Immature natural killer cell (primary cell): ENCODE measurements around the gene BAMBI. TPM values are rescaled to one million over a fixed set of nuclear protein-coding genes. Genes with fewer than 3 reads are reported as not detected.
"Not testable (repeated sequence)": the region's sequence is repeated elsewhere in the genome, so short reads cannot be mapped to it uniquely, and the experiment has no call there.

Experiments used
- DNase-seq, 3 donors: peaks; one replicate each; pipeline ENCODE4 v3.0.0; 2022; ENCODE audit warnings: mixed read lengths in 1 of 3
- H3K27ac Mint-ChIP-seq, 6 donors: one replicate each; pipeline ENCODE4 v1.8.0; 2020; ENCODE audit warnings: mixed read lengths in 6 of 6, mild to moderate bottlenecking in 5 of 6, inconsistent platforms in 4 of 6, moderate library complexity in 3 of 6
- H3K27me3 Mint-ChIP-seq, 3 donors: one replicate each; pipeline ENCODE4 v1.8.0; 2020 to 2021; ENCODE audit warnings: low read depth in 3 of 3, mild to moderate bottlenecking in 3 of 3, mixed read lengths in 3 of 3, moderate library complexity in 3 of 3, inconsistent platforms in 1 of 3
- H3K36me3 Mint-ChIP-seq, 3 donors: one replicate each; pipeline ENCODE4 v1.8.0; 2020; ENCODE audit warnings: mixed read lengths in 3 of 3, inconsistent platforms in 2 of 3, mild to moderate bottlenecking in 2 of 3
- H3K4me1 Mint-ChIP-seq, 2 donors: one replicate each; pipeline ENCODE4 v1.8.0; 2020; ENCODE audit warnings: inconsistent platforms in 2 of 2, mild to moderate bottlenecking in 2 of 2, mixed read lengths in 2 of 2, moderate library complexity in 1 of 2
- H3K4me3 Mint-ChIP-seq, 5 donors: one replicate each; pipeline ENCODE4 v1.8.0; 2020; ENCODE audit warnings: mild to moderate bottlenecking in 5 of 5, mixed read lengths in 5 of 5, inconsistent platforms in 3 of 5, moderate library complexity in 3 of 5
- H3K9me3 Mint-ChIP-seq, 6 donors: one replicate each; pipeline ENCODE4 v1.8.0; 2020; ENCODE audit warnings: mild to moderate bottlenecking in 6 of 6, mixed read lengths in 6 of 6, inconsistent platforms in 4 of 6, moderate library complexity in 3 of 6
- polyA plus RNA-seq, 3 donors: library from polyadenylated mRNA; unstranded; fragments of 300-500 nt; fragmentation: Illumina TruSeq; gene quantifications; one replicate each; pipeline ENCODE4 v1.2.3, GENCODE V29; 2021

BAMBI gene
- under 1 TPM in 2 of 3 donors, not detected in 1; 0.23 to 0.28 TPM for polyA plus RNA-seq

GRCh38 chr10:28676968-28677887 lies at the start of gene BAMBI:
Gene BAMBI, plus strand, starts transcription at chr10:28677521. Its CDS starts 377 bp downstream, at chr10:28677898.
- Mint-ChIP-seq H3K4me3 (peak within 1 kb of the TSS; percentile 81 to 91 (median 84)), H3K36me3 (no peaks in the 10 kb centered on the region), H3K27me3 (peaks cover 10 to 24% (median 23%) of the 10 kb centered on the region in 3 donors), H3K9me3 (peaks cover 0 to 2% (median 0%) of the 10 kb centered on the region in 6 donors), H3K4me1 (peaks cover 28 to 35% of the 10 kb centered on the region in 2 donors), H3K27ac (peak within 1 kb of the TSS in 4 of 6 donors; percentile 15 to 56 (median 45))
- peak; percentile 89 to 91 (median 90) for DNase-seq

- no peaks in the 10 kb centered on the region for H3K36me3 Mint-ChIP-seq
- peak; percentile 51 to 54 (median 51) for DNase-seq
- peaks cover 0 to 9% (median 7%) of the 10 kb centered on the region in 3 donors for H3K27me3 Mint-ChIP-seq
- H3K9me3 Mint-ChIP-seq: no peaks in the 10 kb centered on the region
- H3K27ac Mint-ChIP-seq: no peak overlapping the region
- H3K4me1 Mint-ChIP-seq: peaks cover 21 to 39% of the 10 kb centered on the region in 2 donors
- H3K4me3 Mint-ChIP-seq: peak overlapping the region in 1 of 5 donors; percentile 54
Observed at GRCh38 chr10:28628184-28628893, 49.0 kb upstream of the BAMBI start.

- no peak overlapping the region for H3K4me3 Mint-ChIP-seq
- no peaks in the 10 kb centered on the region for H3K36me3 Mint-ChIP-seq
- DNase-seq: no peak
- peaks cover 0 to 21% (median 10%) of the 10 kb centered on the region in 3 donors for H3K27me3 Mint-ChIP-seq
- H3K27ac Mint-ChIP-seq: no peak overlapping the region
- H3K9me3 Mint-ChIP-seq: no peaks in the 10 kb centered on the region
- peaks cover 8 to 10% of the 10 kb centered on the region in 2 donors for H3K4me1 Mint-ChIP-seq
Observed at GRCh38 chr10:28631896-28632583, 45.3 kb upstream of the BAMBI start.

- no peaks in the 10 kb centered on the region for H3K36me3 Mint-ChIP-seq
- no peak for DNase-seq
- H3K4me1 Mint-ChIP-seq: peaks cover 8 to 10% of the 10 kb centered on the region in 2 donors
- H3K27ac Mint-ChIP-seq: no peak overlapping the region
- peaks cover 2 to 21% (median 10%) of the 10 kb centered on the region in 3 donors for H3K27me3 Mint-ChIP-seq
- H3K4me3 Mint-ChIP-seq: no peak overlapping the region
- peaks cover 0 to 3% (median 0%) of the 10 kb centered on the region in 6 donors for H3K9me3 Mint-ChIP-seq
Observed at GRCh38 chr10:28632584-28632945, 44.8 kb upstream of the BAMBI start.

GRCh38 chr10:28633750-28634149 lies 43.6 kb upstream of the BAMBI start:
- H3K27me3 Mint-ChIP-seq: peaks cover 2 to 21% (median 8%) of the 10 kb centered on the region in 3 donors
- H3K36me3 Mint-ChIP-seq: no peaks in the 10 kb centered on the region
- no peak overlapping the region for H3K4me3 Mint-ChIP-seq
- DNase-seq: no peak
- no peaks in the 10 kb centered on the region for H3K4me1 Mint-ChIP-seq
- peak overlapping the region in 1 of 6 donors; percentile 30 for H3K27ac Mint-ChIP-seq
- peaks cover 0 to 8% (median 1%) of the 10 kb centered on the region in 6 donors for H3K9me3 Mint-ChIP-seq

- DNase-seq: no peak
- H3K36me3 Mint-ChIP-seq: no peaks in the 10 kb centered on the region
- no peak overlapping the region for H3K4me3 Mint-ChIP-seq
- peaks cover 2 to 16% (median 7%) of the 10 kb centered on the region in 3 donors for H3K27me3 Mint-ChIP-seq
- H3K9me3 Mint-ChIP-seq: peaks cover 0 to 11% (median 2%) of the 10 kb centered on the region in 6 donors
- H3K4me1 Mint-ChIP-seq: no peaks in the 10 kb centered on the region
- no peak overlapping the region for H3K27ac Mint-ChIP-seq
Observed at GRCh38 chr10:28637346-28637745, 40.0 kb upstream of the BAMBI start.

GRCh38 chr10:28638392-28638791 lies 38.9 kb upstream of the BAMBI start:
- DNase-seq: no peak
- Mint-ChIP-seq H3K36me3 (no peaks in the 10 kb centered on the region), H3K27me3 (peaks cover 4 to 14% (median 7%) of the 10 kb centered on the region in 3 donors), H3K4me3 (no peak overlapping the region), H3K27ac (no peak overlapping the region), H3K4me1 (no peaks in the 10 kb centered on the region), H3K9me3 (peaks cover 0 to 11% (median 2%) of the 10 kb centered on the region in 6 donors)

GRCh38 chr10:28640551-28640950 lies 36.8 kb upstream of the BAMBI start:
- Mint-ChIP-seq H3K36me3 (no peaks in the 10 kb centered on the region), H3K9me3 (peaks cover 0 to 11% (median 2%) of the 10 kb centered on the region in 6 donors), H3K27ac (no peak overlapping the region), H3K27me3 (peaks cover 4 to 7% (median 5%) of the 10 kb centered on the region in 3 donors), H3K4me3 (no peak overlapping the region), H3K4me1 (no peaks in the 10 kb centered on the region)
- DNase-seq: no peak

GRCh38 chr10:28644647-28645046 lies 32.7 kb upstream of the BAMBI start:
- no peak for DNase-seq
- Mint-ChIP-seq H3K27me3 (peaks cover 2 to 4% (median 3%) of the 10 kb centered on the region in 3 donors), H3K9me3 (peaks cover 0 to 4% (median 0%) of the 10 kb centered on the region in 6 donors), H3K4me1 (no peaks in the 10 kb centered on the region), H3K36me3 (no peaks in the 10 kb centered on the region), H3K27ac (no peak overlapping the region), H3K4me3 (no peak overlapping the region)

GRCh38 chr10:28652106-28652505 lies 25.2 kb upstream of the BAMBI start:
- Mint-ChIP-seq H3K27ac (no peak overlapping the region), H3K4me3 (no peak overlapping the region), H3K36me3 (no peaks in the 10 kb centered on the region), H3K27me3 (peaks cover 2 to 8% (median 3%) of the 10 kb centered on the region in 3 donors), H3K4me1 (no peaks in the 10 kb centered on the region), H3K9me3 (no peaks in the 10 kb centered on the region)
- no peak for DNase-seq

GRCh38 chr10:28652703-28653102 lies 24.6 kb upstream of the BAMBI start:
- H3K27me3 Mint-ChIP-seq: peaks cover 2 to 8% (median 3%) of the 10 kb centered on the region in 3 donors
- H3K4me3 Mint-ChIP-seq: no peak overlapping the region
- no peaks in the 10 kb centered on the region for H3K36me3 Mint-ChIP-seq
- no peak overlapping the region for H3K27ac Mint-ChIP-seq
- H3K4me1 Mint-ChIP-seq: no peaks in the 10 kb centered on the region
- no peak for DNase-seq
- H3K9me3 Mint-ChIP-seq: no peaks in the 10 kb centered on the region

GRCh38 chr10:28658824-28659223 lies 18.5 kb upstream of the BAMBI start:
- not testable (repeated sequence) for DNase-seq, H3K36me3 Mint-ChIP-seq, H3K27ac Mint-ChIP-seq, H3K4me1 Mint-ChIP-seq, H3K4me3 Mint-ChIP-seq, H3K9me3 Mint-ChIP-seq
- peaks cover 1 to 14% (median 3%) of the 10 kb centered on the region in 3 donors for H3K27me3 Mint-ChIP-seq

- H3K27ac Mint-ChIP-seq: no peak overlapping the region
- no peaks in the 10 kb centered on the region for H3K36me3 Mint-ChIP-seq
- DNase-seq: no peak
- H3K9me3 Mint-ChIP-seq: no peaks in the 10 kb centered on the region
- peaks cover 3 to 20% (median 5%) of the 10 kb centered on the region in 3 donors for H3K27me3 Mint-ChIP-seq
- no peak overlapping the region for H3K4me3 Mint-ChIP-seq
- no peaks in the 10 kb centered on the region for H3K4me1 Mint-ChIP-seq
Observed at GRCh38 chr10:28661035-28661434, 16.3 kb upstream of the BAMBI start.
